Hepatocyte (in vitro differentiated cells): ENCODE measurements around the gene TBCD. TPM values are rescaled to one million over a fixed set of nuclear protein-coding genes. Genes with fewer than 3 reads are reported as not detected.

ENCODE experiments used
- DNase-seq: peaks from one replicate; pipeline ENCODE4 v3.0.0-alpha.2; 2016; ENCODE audit warnings: low spot score
- H2AFZ ChIP-seq: fragments of 200-600 bp; sonication (generic); 2 replicates; pipeline ENCODE4 v1.6.0; 2016; ENCODE audit warnings: antibody characterized with exemption, mild to moderate bottlenecking
- H3K27ac ChIP-seq: fragments of 200-600 bp; sonication (generic); 2 replicates; pipeline ENCODE4 v1.5.1; 2016; ENCODE audit warnings: mild to moderate bottlenecking
- H3K27me3 ChIP-seq: fragments of 200-600 bp; sonication (generic); 2 replicates; pipeline ENCODE4 v1.6.1; 2016
- H3K36me3 ChIP-seq: fragments of 200-600 bp; sonication (generic); replicated peaks from 2 replicates; pipeline ENCODE4 v1.5.1; 2016; ENCODE audit warnings: low read depth; ENCODE audit not compliant: insufficient read depth
- H3K4me1 ChIP-seq: fragments of 200-600 bp; sonication (generic); 2 replicates; pipeline ENCODE4 v1.5.1; 2016; ENCODE audit warnings: mild to moderate bottlenecking, moderate library complexity; ENCODE audit not compliant: insufficient read depth
- H3K4me2 ChIP-seq: fragments of 200-600 bp; sonication (generic); 2 replicates; pipeline ENCODE4 v1.6.0; 2016
- H3K4me3 ChIP-seq: fragments of 200-600 bp; sonication (generic); 2 replicates; pipeline ENCODE4 v1.5.1; 2016; ENCODE audit warnings: mild to moderate bottlenecking
- H3K79me2 ChIP-seq: fragments of 200-600 bp; sonication (generic); 2 replicates; pipeline ENCODE4 v1.6.0; 2017; ENCODE audit warnings: mild to moderate bottlenecking
- H3K9me2 ChIP-seq: fragments of 200-600 bp; sonication (generic); replicated peaks from 2 replicates; pipeline ENCODE4 v1.6.0; 2017; ENCODE audit warnings: mild to moderate bottlenecking; ENCODE audit not compliant: insufficient read depth
- H3K9me3 ChIP-seq: fragments of 200-600 bp; sonication (generic); 2 replicates; pipeline ENCODE4 v1.5.1; 2016; ENCODE audit warnings: low read depth, mild to moderate bottlenecking
- H4K20me1 ChIP-seq: fragments of 200-600 bp; sonication (generic); 2 replicates; pipeline ENCODE4 v1.6.0; 2016; ENCODE audit warnings: mild to moderate bottlenecking; ENCODE audit not compliant: insufficient read depth, poor library complexity, severe bottlenecking
- EZH2 ChIP-seq: fragments of 200-600 bp; sonication (generic); IDR thresholded peaks from 2 replicates; pipeline ENCODE4 v1.6.1; 2016; ENCODE audit warnings: antibody characterized with exemption, mild to moderate bottlenecking, borderline replicate concordance
- EZH2phosphoT487 ChIP-seq: fragments of 200-600 bp; sonication (generic); IDR thresholded peaks from one replicate; pipeline ENCODE4 v1.6.1; 2018; ENCODE audit warnings: antibody characterized with exemption, mild to moderate bottlenecking, low read depth, moderate library complexity; ENCODE audit not compliant: unreplicated experiment, severe bottlenecking
- WGBS: methylation state at CpG from one replicate; pipeline ENCODE4 v1.1.6; 2016; ENCODE audit warnings: low lambda C conversion rate; ENCODE audit errors: missing lambda C conversion rate; 5-methylcytosine and 5-hydroxymethylcytosine counted together
- polyA plus RNA-seq: library from polyadenylated mRNA; unstranded; fragments of >200 nt; fragmentation: Nextera tagmentation; extraction: Ambion mirVana; gene quantifications from 2 replicates; pipeline ENCODE4 v1.2.1, GENCODE V29; 2016
- total RNA-seq: library from RNA; depleted of rRNA; stranded (reverse); fragments of >200 nt; gene quantifications from 2 replicates; pipeline ENCODE4 v1.2.3, GENCODE V29; 2014
- TF ChIP-seq, protein P1 (sequence below): fragments of 200-600 bp; sonication (generic); IDR thresholded peaks from 2 replicates; pipeline ENCODE4 v1.5.1; 2016; ENCODE audit warnings: antibody characterized with exemption, mild to moderate bottlenecking; ENCODE audit not compliant: poor library complexity

Gene TBCD
- total and polyA plus RNA-seq, 2 experiments from 2014 or later = 24.5 to 41.5 TPM

DNA sequence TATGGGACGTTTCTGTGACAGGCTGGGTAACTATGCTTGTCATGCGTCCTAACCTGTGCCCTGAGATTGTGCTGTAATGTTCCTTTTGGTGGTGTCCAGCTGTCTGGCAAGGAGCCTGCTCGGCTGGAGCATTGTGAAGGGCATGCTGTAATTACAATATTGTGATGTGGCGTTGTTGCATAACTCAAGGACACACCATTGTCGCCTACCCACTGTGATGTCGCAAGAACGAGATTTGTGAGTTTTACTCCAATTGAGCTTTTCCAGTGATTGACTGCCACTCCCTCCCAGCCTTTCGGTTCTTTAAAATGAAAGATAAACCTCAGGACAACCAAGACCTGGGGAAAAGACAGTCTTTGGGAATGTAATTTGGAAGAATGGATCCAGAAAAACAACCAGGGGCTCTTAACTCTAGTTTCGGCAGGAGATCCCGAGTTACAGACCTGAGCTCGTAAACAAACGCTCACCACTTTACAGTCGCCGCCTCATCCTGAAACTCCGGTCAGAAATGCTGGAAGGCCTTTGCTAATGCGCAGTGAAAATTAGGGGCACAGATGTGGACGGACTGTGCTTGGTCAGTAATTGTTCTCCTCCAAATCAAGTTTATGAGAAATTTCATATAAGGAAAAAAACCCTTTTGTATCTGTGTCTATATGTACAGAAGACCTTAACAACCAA is 86.7 kb downstream of the TBCD start:
- Histone ChIP-seq H3K4me3 (no peak overlapping the region), H3K27me3 (no peaks in the 10 kb centered on the region), H3K79me2 (no peaks in the 10 kb centered on the region), H3K9me2 (no peaks in the 10 kb centered on the region), H3K9me3 (no peaks in the 10 kb centered on the region), H4K20me1 (no peaks in the 10 kb centered on the region), H3K4me1 (peaks cover 26% of the 10 kb centered on the region), H3K36me3 (no peaks in the 10 kb centered on the region), H2AFZ (no peak overlapping the region), H3K27ac (peak overlapping the region; percentile 67), H3K4me2 (peak overlapping the region; percentile 61)
- TF ChIP-seq EZH2 (no peak), EZH2phosphoT487 (no peak)
- TF ChIP-seq, protein P1, sequence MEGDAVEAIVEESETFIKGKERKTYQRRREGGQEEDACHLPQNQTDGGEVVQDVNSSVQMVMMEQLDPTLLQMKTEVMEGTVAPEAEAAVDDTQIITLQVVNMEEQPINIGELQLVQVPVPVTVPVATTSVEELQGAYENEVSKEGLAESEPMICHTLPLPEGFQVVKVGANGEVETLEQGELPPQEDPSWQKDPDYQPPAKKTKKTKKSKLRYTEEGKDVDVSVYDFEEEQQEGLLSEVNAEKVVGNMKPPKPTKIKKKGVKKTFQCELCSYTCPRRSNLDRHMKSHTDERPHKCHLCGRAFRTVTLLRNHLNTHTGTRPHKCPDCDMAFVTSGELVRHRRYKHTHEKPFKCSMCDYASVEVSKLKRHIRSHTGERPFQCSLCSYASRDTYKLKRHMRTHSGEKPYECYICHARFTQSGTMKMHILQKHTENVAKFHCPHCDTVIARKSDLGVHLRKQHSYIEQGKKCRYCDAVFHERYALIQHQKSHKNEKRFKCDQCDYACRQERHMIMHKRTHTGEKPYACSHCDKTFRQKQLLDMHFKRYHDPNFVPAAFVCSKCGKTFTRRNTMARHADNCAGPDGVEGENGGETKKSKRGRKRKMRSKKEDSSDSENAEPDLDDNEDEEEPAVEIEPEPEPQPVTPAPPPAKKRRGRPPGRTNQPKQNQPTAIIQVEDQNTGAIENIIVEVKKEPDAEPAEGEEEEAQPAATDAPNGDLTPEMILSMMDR = no peak
- 44% methylated on average over 17 of the region's 17 CpGs for WGBS
- DNase-seq = peak; percentile 64

DNA sequence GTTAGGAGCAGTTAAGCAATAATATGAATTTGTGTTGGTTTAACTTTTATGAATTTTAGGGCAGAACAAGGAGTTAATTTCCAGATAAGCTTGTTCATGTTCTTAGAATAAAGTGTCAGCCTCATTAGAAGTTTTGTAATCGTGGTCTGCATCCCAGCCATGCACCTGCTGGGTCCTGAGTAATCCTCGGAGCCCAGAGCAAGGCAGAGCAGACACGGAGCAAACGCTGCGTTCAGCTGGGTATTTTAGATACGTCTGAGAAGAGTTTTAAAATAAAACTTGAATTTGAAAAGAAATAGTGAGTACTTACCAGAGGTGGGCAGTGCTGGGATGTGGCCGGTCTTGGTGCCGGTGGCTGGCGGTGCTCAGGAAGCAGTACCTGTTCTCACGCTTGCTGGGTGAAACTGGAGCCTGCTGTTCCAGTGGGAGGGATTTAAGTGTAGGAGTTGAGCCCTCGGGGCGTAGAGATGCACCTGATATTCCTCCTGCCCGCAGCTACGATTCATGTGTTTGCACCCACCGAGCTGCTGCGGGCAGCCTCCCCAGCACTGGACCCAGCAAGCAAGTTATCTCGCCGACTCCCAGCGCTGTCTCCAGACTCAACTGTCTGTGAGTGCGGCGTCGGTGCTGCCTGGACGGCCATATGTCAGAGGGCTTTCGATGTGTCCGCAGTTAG is 87.9 kb downstream of the TBCD start, which contains the start of gene ZNF750:
TSS of gene ZNF750 (minus strand) at position 406 of the 676 bp plus-strand sequence. CDS start 7,568 bp downstream, outside the sequence.
- Histone ChIP-seq H3K4me2 (peak within 1 kb of the TSS; percentile 61), H3K9me3 (no peaks in the 10 kb centered on the region), H3K27ac (peak within 1 kb of the TSS; percentile 67), H3K27me3 (no peaks in the 10 kb centered on the region), H3K9me2 (no peaks in the 10 kb centered on the region), H4K20me1 (no peaks in the 10 kb centered on the region), H3K79me2 (no peaks in the 10 kb centered on the region), H3K4me3 (no peak within 1 kb of the TSS), H3K36me3 (no peaks in the 10 kb centered on the region), H2AFZ (no peak within 1 kb of the TSS), H3K4me1 (peaks cover 26% of the 10 kb centered on the region)
- TF ChIP-seq, protein P1 = no peak
- TF ChIP-seq EZH2phosphoT487 = no peak
- no peak for TF ChIP-seq EZH2
- 86% methylated on average over 25 of the region's 25 CpGs for WGBS
- DNase-seq = no peak

DNA sequence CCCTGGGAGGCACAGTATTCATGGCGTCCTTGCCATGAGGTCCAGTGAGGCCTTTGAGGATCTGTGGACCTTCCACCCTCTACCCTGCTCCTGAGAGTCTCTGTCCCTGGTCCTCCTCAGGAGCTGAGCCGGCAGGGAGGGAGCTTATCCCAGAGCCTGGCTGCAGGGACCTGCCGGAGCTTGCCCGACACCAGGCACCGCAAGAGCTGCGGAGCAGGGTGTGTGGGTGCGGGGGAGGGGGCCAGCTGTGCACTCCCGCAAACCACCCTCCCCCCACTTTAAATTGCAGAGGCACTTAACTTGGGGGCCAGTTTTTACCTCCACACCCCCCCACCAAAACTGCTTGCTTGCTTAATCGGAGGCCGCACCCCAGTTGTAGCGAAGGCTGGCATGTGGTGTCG is 88.6 kb downstream of the TBCD start:
- H3K27ac ChIP-seq = no peak overlapping the region
- H3K4me2 ChIP-seq = no peak overlapping the region
- H3K27me3 ChIP-seq = no peaks in the 10 kb centered on the region
- no peak overlapping the region for H3K4me3 ChIP-seq
- WGBS = 81% methylated on average over 11 of the region's 12 CpGs
- no peaks in the 10 kb centered on the region for H3K36me3 ChIP-seq
- peaks cover 26% of the 10 kb centered on the region for H3K4me1 ChIP-seq
- no peak for DNase-seq
- H3K9me3 ChIP-seq = no peaks in the 10 kb centered on the region
- TF ChIP-seq, protein P1 = no peak
- TF ChIP-seq EZH2 (no peak), EZH2phosphoT487 (no peak)
- H4K20me1 ChIP-seq = no peaks in the 10 kb centered on the region
- no peaks in the 10 kb centered on the region for H3K79me2 ChIP-seq
- no peak overlapping the region for H2AFZ ChIP-seq
- no peaks in the 10 kb centered on the region for H3K9me2 ChIP-seq
